Measurements from ENCODE around the gene AP2B1.
"Not testable (repeated sequence)": the region's sequence is repeated elsewhere in the genome, so short reads cannot be mapped to it uniquely, and the experiment has no call there.

AP2B1 gene

DNA sequence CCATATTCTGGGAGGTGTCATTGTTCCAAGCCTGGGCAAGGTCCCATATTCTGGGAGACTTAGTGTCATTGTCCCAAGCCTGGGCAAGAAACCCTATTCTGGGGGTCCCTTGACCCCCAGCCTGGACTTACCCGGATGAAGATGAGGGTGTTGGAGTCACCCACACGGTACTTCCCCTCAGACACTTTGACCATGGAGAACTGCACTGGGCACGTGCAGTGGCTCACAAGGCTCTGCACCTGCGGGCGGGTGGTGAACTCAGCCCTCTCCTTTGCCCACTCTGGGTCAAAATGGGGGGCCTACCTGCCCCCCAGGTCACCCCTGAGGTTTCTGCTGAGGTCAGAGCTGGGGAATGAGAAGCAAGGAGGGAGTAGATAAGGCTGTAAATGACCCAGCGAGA, 161.9 kb downstream of the AP2B1 start:
- no peak for DNase-seq (ENCODE audit: low read depth)

DNA sequence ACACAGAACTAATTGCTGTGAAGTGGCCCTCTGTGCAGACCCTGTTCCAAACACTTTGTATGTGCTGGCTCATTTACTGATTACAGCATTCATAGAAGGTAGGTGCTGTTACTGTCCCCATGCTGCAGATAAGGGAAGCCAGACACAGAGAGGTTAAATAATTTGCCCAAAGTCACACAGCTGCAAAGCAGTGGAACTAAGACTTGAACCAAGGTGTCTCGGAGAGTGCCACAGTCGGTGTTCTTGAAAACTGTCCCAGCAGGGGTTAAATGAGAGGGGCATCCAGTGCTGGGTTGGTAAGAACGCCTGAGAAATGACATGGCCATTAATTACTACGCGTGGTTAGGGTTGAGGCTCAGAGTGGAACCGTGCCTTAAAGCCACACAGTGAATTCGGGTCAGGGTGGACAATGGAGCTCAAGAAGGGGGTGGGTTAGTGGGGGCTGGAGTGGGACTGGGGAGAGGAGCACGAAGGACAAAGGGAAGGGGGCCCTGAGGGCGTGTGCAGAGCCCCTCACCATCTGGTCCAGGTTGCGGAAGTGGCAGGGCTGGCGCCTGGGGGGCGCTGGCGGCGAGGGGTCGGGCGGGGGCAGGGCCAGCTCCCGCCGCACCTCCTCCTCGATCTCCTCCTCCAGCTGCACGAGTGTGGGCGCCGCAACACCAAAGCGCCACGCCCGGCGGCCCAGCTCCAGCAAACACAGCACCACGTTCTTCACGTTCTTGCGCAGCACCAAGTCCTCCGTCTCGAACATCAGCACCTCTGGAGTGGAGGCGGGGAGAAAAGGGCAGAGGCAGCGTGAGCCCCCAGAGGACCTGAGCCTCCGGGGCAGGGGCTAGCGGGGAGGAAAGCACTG, 162.7 kb downstream of the AP2B1 start:
- no peak for DNase-seq (ENCODE audit: low read depth)

DNA sequence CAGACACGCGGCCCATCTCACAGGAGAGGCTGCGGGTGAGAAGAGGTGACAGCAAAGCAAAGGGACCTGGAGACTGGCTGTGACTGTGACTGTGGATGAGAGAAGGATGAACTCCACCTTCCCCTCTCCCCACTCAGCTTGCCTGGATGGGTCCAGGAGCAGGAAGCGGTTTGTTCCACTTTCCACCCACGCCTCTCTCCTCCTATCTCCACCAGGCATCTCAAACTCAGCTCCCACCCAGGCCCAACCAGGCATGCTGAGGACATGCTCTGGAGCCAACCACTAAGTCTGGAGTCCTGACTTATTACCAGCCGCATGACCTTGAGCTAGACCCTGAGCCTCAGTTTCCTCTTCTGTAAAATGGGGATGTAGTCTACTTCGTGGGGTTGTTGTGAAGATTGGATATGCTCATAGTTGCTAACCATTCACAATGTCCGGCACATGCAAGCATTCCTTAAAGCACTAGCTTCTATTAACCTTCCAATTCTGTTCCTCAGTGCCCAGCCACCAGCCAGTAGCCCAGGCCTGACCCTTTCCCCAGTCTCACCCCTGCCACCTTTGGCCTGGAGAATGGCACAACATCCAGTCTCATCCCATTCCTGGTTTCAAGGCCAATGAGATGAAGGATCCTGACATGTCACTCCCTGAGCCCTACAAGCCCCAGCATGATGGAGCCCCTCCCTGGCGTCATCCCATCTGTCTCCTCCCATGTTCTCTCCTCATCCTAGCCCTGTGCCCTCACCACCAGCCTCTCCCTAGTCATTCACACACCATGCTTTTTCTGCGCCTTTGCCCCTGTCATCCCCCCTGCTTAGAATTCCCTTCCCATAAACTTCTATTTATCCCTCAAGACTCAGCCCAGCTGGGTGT, 163.6 kb downstream of the AP2B1 start:
- no peak for DNase-seq (ENCODE audit: low read depth)

DNA sequence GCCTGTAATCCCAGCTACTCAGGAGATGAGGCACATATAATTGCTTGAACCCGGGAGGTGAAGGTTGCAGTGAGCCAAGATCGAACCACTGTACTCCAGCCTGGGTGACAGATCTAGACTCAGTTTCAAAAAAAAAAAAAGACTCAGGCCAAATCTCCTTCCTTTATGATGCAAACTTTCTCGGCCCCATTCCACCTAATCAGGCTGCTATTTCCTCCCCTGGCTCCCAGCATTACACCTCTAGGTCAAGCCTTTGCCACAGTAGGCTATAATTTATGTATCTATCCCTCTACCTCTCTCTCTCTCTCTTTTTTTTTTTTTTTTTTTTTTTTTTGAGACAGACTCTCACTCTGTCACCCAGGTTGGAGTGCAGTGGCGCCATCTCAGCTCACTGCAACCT, 164.4 kb downstream of the AP2B1 start:
- DNase-seq (ENCODE audit: low read depth) = not testable (repeated sequence)

DNA sequence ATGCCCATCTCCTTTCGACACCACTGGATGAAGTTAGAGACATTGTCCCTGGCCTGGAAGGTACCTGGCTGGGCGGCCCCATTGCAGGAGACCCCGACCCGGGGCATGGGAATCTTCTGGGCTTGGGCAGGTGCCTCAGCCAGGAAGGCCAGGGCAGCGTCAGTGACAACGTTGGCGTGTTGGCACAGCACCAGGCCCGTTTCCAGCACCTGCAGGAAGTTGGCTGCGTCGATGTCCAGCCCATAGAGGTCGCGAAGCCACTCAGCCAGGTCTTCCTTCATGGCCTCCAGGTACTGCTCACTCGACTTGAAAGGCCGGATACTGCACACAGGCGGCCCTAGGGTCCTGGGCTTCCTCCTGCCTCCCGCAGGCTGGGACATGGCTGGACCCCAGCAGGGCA, 165.3 kb downstream of the AP2B1 start:
- DNase-seq (ENCODE audit: low read depth) = no peak

DNA sequence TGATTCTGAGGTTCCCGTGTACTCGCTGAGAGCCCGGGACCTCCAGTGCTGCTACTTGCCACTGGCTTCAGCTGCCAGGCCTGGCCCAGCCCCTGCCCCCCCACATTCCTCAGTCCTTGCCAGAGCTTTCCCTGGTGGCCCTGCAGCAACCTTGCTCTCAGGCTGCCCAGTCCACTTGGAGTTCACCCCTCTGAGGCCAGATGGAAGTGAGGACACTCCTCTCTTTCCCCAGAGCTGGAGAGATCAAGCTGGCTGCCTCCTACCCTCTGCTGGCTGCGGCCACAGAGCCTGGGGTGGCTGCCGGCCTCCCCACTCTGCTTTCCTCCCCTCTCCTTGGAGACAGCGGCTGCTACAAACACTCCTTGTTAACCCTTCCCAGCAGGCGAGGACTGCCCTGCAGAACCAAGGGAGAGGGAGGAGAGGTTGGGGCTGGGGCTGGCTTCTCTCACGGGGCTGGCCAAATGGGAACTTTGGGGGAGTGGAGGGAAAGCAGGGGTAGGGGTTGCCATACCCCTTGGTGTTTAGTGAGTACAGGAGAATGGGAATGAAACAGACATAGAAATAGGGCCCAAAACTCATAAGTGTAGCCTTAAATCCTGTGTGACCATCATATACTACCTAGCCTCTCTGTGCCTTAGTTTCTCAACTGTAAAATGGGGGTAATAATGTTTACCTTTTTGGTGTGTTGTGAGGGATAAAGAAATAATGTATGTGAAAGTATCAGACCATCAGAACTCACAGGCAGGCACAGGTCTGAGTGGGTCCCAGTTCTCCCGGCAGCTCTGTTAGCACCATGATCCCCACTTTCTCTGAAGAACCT, 166.0 kb downstream of the AP2B1 start, which contains the start of gene GAS2L2:
TSS of gene GAS2L2 (minus strand) at position 295 of the 820 bp plus-strand sequence. CDS start 389 bp downstream, outside the sequence.
- DNase-seq (ENCODE audit: low read depth) = no peak

DNA sequence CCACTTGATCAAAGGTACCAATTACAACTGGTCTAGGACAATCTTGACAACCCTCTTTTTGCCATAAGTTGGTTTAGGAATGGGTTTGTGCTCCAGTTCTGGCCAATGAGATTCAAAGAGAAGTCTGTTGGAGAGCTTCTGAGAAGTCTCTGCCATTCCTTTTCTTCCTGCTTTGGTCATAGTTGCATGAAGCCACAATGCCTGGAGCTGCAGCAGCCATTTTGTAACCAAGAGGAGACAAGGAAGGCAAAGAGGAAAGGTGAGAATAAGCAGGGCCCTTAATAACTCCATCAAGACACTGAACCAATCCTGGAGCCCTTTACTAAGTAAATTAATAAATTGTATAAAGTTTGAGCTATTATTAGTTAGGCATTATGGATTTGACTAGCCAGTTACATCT, 170.1 kb downstream of the AP2B1 start:
- no peak for DNase-seq (ENCODE audit: low read depth)

DNA sequence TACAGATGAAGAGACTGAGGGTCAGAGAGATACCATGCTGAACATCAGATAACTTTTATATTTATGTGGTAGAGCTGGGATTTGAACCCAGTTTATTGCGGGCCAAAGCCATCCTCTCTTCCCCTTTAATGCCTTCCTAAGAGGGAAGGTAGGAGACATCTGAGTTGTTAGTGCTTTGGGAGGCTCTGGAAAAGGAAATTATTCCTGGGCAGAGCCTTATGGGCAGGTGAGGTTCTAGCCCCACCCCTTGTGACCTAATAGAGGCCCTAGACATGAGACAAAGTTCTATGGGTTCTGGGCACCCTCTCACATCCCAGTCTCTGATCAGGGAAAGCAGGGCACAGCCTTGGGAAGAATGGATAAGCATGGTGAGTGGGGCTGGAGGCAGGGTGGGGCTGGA, 173.5 kb downstream of the AP2B1 start, which contains the start of gene C17orf50:
TSS of gene C17orf50 (plus strand) at position 301 of the 400 bp plus-strand sequence. CDS start at position 356, 55 bp downstream.
- DNase-seq (ENCODE audit: low read depth) = no peak

DNA sequence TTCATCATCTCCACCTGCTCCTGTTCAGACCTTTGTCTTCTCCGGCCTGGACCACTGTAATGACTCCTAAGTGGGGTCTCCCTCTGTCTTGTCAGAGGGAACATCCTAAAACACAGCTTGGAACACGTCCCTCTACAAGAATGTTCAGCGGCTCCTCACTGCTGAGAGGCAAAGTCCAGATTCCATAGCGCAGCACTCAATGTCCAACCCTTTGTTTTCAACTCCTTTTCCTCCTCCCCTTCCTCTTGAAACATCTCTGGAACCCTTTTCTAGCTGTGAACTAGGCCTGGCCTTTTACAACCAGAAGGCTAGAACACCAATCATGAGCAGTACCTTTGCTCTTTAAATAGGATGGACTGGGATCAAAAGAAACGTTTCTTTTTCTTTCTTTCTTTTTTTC, 174.5 kb downstream of the AP2B1 start:
- DNase-seq (ENCODE audit: low read depth) = no peak

DNA sequence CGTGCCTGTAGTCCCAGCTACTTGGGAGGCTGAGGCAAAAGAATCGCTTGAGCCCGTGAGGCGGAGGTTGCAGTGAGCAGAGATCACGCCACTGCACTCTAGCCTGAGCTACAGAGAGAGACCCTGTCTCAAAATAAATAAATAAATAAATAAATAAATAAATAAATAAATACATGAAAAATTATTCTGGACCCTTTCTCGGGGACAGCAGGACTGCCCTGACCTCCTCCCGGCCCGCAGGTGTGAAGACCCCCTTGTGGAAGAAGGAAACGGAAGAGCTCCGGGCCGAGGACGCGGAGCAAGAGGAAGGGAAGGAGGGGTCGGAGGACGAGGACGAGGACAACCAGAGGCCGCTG, 176.6 kb downstream of the AP2B1 start:
- DNase-seq (ENCODE audit: low read depth) = no peak

DNA sequence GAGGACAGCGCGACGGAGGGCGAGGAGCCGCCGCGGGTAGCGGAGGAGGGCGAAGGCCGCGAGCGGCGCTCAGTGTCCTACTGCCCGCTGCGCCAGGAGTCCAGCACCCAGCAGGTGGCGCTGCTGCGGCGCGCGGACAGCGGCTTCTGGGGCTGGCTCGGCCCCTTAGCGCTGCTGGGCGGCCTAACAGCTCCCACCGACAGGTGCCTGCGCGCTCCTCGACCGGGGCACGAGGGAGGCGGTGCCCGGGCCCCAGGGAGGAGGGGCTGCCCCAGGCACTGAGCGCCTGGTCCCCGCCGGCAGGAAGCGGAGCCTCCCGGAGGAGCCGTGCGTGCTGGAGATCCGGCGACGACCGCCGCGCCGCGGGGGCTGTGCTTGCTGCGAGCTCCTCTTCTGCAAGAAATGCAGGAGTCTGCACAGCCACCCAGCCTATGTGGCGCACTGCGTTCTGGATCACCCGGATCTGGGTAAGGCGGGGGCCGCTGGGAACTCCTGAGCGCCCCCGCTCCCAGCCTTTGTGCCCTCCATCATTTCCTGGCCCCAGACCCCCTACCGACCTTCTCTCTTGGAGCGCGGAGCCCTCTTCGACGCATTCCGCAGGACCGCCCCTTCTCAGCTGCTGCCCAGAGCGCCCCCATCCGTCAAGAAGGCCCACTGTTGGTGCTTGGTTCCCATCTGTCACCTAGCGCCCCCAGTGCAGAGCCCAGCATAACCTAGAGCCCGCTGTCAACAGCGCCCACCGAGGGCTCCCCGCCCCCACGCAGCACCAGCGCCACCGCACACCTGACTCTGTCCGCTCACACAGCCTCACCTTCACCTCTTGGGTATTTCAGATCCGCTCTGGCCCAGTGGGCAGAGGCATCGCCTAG, 177.2 kb downstream of the AP2B1 start:
- peak; percentile 91 for DNase-seq (ENCODE audit: low read depth)

DNA sequence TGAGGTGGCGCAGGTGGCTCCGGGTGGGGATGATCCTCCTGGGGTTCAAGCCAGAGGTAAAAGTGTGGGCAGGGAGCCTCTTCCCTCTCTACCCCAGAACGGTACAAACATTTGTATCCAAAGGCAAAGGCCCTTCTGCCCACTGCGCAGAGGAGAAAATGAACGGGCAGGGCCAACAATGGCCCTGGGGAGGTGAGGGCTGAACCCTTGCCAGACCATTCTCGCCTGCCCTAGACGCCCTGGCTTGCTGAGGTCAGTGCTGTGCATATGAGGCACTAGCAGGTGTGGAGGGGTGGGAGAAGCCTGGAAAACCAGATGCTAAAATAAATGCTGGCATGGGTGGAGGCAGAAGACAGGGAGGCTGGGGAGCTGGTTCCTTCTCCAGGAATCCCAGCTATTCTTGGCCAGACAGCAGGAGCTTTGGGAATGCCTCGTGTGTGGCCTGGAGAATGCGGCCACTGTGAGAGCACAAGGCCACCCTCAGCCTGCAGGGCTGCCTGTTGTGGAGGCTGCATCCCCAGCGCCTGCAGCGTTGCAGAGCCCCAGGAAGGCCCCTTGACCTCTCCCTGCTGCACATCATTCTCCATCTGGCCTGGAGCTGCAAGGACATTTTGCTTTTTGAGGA, 178.1 kb downstream of the AP2B1 start:
- DNase-seq (ENCODE audit: low read depth) = no peak

DNA sequence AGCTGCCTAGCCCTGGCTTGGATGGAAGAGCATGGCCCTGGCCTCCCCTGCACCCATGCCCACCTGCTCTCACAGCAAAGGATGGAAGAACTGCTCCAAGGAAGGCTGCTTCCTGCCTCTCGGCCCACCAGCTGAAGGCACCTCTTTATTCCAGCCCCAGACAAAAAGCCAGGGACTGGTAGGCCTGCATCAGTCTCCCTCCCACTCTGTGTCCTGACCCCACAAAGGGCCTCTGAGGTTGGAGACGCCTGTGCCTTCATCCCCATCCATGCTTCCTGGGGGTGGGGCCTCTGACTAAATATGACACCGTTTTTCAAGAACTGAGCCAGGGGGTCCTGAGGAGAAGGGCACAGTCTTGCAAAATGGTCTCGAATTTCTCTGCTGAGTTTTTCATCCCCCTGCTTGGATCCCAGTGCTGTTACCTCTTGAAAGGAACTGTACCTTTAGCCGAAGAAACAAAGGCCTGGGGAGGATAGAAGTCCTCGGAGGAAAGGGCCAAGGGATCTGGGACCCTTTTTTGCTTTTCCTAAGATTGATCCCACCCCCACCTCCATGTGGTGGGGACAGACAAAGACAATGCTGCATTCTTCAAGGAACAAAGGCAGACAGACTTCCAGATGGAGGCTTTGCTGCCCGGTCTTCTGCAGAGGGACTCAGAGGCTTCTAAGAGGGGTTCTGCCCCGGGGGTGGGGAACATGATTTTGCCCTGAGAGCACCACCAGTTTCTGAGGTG, 178.8 kb downstream of the AP2B1 start:
- DNase-seq (ENCODE audit: low read depth) = no peak

DNA sequence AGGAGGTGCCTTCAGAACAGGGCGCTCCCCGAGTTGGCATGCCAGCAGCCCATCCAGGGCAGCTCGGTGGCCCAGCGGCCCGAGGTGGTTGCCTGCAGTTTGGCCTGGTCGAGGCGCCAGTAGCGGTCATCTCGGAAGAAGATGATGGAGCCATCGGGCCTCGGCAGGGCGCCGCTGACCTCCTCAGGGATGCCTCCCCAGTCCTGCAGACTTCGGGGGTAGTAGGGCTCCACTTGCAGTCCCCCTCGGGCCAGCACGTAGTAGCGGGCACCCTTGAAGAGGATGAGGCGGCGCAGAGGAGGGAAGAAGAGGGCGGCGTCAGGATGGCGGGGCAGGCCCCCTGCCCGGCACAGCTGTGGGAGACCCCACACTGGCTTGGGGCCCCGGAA, 179.4 kb downstream of the AP2B1 start:
- no peak for DNase-seq (ENCODE audit: low read depth)

DNA sequence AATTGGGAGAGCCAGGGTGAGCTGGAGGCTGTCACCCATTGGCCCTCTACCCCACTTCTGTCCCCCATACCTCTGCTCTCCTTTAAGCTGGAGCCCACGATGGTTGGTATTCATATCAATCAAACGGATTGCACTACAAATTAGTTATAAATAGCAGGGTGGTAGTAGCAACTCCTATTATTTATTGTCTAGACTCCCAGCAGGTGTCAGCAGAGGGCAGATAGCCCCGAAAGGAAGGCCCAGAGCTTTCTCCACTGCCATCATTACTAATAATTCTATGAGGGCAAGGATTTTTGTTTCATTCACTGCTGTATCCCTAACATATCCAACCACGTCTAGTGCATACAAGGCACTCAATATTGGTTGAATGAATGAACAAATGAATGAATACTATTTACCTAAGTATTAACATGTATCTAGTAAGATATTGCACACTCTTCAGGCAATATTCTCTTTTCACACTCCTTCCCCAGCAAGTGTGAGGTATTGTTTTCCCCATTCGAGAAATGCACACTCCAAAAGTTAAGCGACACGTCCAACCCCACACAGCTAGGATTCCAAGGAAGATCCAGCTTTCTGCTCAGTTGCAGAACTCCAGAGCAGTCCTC, 179.9 kb downstream of the AP2B1 start:
- peak; percentile 72 for DNase-seq (ENCODE audit: low read depth)

DNA sequence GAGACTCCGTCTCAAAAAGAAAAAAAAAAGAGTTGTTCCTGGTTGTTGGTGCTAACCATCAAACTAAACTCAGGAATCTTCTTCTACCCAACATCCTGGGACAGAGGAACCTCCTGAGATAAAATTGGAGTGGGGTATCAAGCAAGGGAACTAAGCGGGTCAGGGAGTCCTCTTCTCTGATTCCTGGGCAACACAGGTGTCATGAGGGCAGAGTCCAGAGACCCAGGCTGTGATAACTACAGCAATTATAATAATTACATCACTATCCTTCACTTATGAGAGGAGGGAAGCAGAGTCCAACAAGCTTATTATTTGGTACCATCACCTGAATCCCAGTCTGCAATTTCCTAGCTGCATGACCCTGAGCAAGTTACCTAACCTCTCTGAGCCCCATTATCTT, 181.7 kb downstream of the AP2B1 start:
- no peak for DNase-seq (ENCODE audit: low read depth)

DNA sequence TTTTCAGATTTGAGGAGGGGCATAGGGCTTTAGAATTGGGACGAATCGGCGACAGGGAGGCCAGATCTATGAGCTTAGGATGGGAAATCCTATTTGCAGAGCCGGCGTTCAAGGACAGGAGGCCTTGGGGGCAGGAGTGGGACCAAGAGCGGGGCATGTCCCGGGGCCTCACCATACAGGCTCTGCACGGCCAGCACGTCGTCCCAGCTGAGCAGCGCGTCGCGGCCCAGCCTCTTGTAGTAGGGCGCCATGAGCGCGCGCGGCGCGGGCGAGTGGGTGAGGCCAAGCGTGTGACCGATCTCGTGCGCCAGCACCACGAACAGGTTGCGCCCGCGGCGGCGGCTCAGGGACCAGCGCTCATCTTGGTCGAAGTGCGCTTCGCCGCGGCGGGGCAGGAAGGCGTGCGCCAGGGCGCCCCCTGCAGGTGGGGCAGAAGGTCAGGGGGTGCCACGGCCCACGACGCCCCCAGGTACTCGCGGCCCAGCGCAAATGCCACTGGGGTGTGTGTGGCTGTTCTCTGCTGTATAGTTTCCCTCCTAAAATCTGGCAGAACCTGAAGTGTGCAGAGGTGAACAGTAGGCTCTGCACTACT, 182.9 kb downstream of the AP2B1 start:
- DNase-seq (ENCODE audit: low read depth) = no peak

DNA sequence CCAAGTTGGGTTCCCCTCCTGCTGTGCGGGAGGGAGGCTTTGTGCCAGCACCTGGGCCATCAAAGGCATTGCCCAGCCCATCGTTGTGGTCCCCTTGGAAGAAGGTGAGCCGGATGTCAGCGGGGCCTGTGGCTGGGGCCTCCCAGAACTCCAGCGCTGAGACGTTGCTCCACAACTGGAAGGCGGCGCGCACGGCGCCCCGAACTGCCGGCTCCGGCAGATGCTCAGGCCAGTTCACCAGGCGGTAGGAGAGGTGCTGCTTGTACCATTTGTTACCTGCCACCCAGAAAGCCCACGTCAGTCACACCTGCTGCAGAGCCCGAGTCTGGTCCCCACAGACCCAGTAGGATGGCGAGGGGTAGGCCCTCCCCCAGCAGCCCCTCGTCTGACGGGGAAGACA, 186.0 kb downstream of the AP2B1 start:
- no peak for DNase-seq (ENCODE audit: low read depth)
